WTC11 (cell line): Measurements from ENCODE around the gene RPTOR. TPM values are rescaled to one million over a fixed set of nuclear protein-coding genes. Genes with fewer than 3 reads are reported as not detected.
"Not testable (repeated sequence)": the region's sequence is repeated elsewhere in the genome, so short reads cannot be mapped to it uniquely, and the experiment has no call there.

ENCODE experiments used
- ATAC-seq: fragments of 200-7000 bp; cut with Tn5 transposase; 2 replicates; pipeline ENCODE4 v1.10.0; 2021; ENCODE audit warnings: mild to moderate bottlenecking, moderate library complexity
- CTCF ChIA-PET: fragments of 300-600 bp; sonication (Branson Sonifier 250); formaldehyde crosslinking; loops from one replicate; lab custom pipeline; 2021; ENCODE audit warnings: antibody characterized with exemption; lab: Charles Lee
- POLR2A ChIA-PET: fragments of 350-600 bp; sonication (Branson Sonifier 250); formaldehyde crosslinking; loops from one replicate; lab custom pipeline; 2021; ENCODE audit warnings: antibody characterized with exemption; lab: Charles Lee
- DNase-seq: peaks from one replicate; pipeline ENCODE4 v3.0.0; 2021; ENCODE audit warnings: low spot score
- H3K27ac Mint-ChIP-seq: 2 replicates; pipeline ENCODE4 v1.8.0; 2021; ENCODE audit warnings: mixed read lengths
- H3K27me3 Mint-ChIP-seq: 2 replicates; pipeline ENCODE4 v1.8.0; 2021; ENCODE audit warnings: low read depth, mild to moderate bottlenecking, moderate library complexity, mixed read lengths
- H3K36me3 Mint-ChIP-seq: 2 replicates; pipeline ENCODE4 v1.8.0; 2021; ENCODE audit warnings: mixed read lengths
- H3K4me1 Mint-ChIP-seq: 2 replicates; pipeline ENCODE4 v1.8.0; 2022; ENCODE audit warnings: mixed read lengths
- H3K4me3 Mint-ChIP-seq: 2 replicates; pipeline ENCODE4 v1.8.0; 2021; ENCODE audit warnings: mild to moderate bottlenecking, moderate library complexity, mixed read lengths
- H3K9me3 Mint-ChIP-seq: 2 replicates; pipeline ENCODE4 v1.8.0; 2021; ENCODE audit warnings: mixed read lengths
- FOXP1 ChIP-seq: sonication (generic); formaldehyde crosslinking; IDR thresholded peaks from 2 replicates; pipeline ENCODE4 v1.8.0; 2022; ENCODE audit warnings: missing genetic modification reagents, mild to moderate bottlenecking, moderate library complexity, borderline replicate concordance
- JUN ChIP-seq: sonication (generic); formaldehyde crosslinking; IDR thresholded peaks from 2 replicates; pipeline ENCODE4 v1.8.0; 2023; ENCODE audit warnings: mild to moderate bottlenecking, missing genetic modification reagents
- NFATC4 ChIP-seq: fragments of 250-450 bp; sonication (Bioruptor Pico); IDR thresholded peaks from 2 replicates; pipeline ENCODE4 v1.9.0; 2021; ENCODE audit warnings: mild to moderate bottlenecking
- NR2C2 ChIP-seq: sonication (generic); formaldehyde crosslinking; IDR thresholded peaks from 2 replicates; pipeline ENCODE4 v1.8.0; 2022; ENCODE audit warnings: mild to moderate bottlenecking, missing genetic modification reagents
- SMAD4 ChIP-seq: sonication (generic); formaldehyde crosslinking; IDR thresholded peaks from 2 replicates; pipeline ENCODE4 v1.8.0; 2022; ENCODE audit warnings: mild to moderate bottlenecking, missing genetic modification reagents
- SOX15 ChIP-seq: fragments of 250-450 bp; sonication (Bioruptor Pico); IDR thresholded peaks from 2 replicates; pipeline ENCODE4 v1.9.0; 2021; ENCODE audit warnings: mild to moderate bottlenecking
- TEAD1 ChIP-seq: sonication (generic); formaldehyde crosslinking; IDR thresholded peaks from 2 replicates; pipeline ENCODE4 v1.8.0; 2022; ENCODE audit warnings: mild to moderate bottlenecking, missing genetic modification reagents
- ZNF263 ChIP-seq: sonication (generic); formaldehyde crosslinking; IDR thresholded peaks from 2 replicates; pipeline ENCODE4 v1.8.1; 2022; ENCODE audit warnings: low read depth, mild to moderate bottlenecking, moderate library complexity, missing genetic modification reagents
- ZNF423 ChIP-seq: fragments of 250-450 bp; sonication (Bioruptor Pico); IDR thresholded peaks from 2 replicates; pipeline ENCODE4 v2.1.2; 2022; ENCODE audit warnings: mild to moderate bottlenecking, moderate library complexity
- total RNA-seq: library from RNA; stranded (reverse); gene quantifications from 3 replicates; pipeline ENCODE4 v1.2.3, GENCODE V29; 2021
- TF ChIP-seq, protein P1 (sequence below): fragments of 200-600 bp; IDR thresholded peaks from 2 replicates; pipeline ENCODE4 v1.8.0; 2022; ENCODE audit warnings: antibody characterized with exemption
- TF ChIP-seq, protein P2 (sequence below): sonication (generic); formaldehyde crosslinking; IDR thresholded peaks from 2 replicates; pipeline ENCODE4 v1.8.1; 2023; ENCODE audit warnings: mild to moderate bottlenecking, missing genetic modification reagents, borderline replicate concordance
- TF ChIP-seq, protein P3 (sequence below): sonication (generic); formaldehyde crosslinking; IDR thresholded peaks from 2 replicates; pipeline ENCODE4 v1.8.1; 2022; ENCODE audit warnings: low read depth, missing genetic modification reagents, borderline replicate concordance
- TF ChIP-seq, protein P4 (sequence below): sonication (generic); formaldehyde crosslinking; IDR thresholded peaks from 2 replicates; pipeline ENCODE4 v1.8.0; 2022; ENCODE audit warnings: missing genetic modification reagents
- TF ChIP-seq, protein P5 (sequence below): fragments of 250-450 bp; sonication (Bioruptor Pico); IDR thresholded peaks from 2 replicates; pipeline ENCODE4 v1.9.0; 2021; ENCODE audit warnings: mild to moderate bottlenecking
- TF ChIP-seq, protein P6 (sequence below): sonication (generic); formaldehyde crosslinking; IDR thresholded peaks from 2 replicates; pipeline ENCODE4 v1.8.1; 2022; ENCODE audit warnings: mild to moderate bottlenecking, missing genetic modification reagents, moderate library complexity, borderline replicate concordance
- TF ChIP-seq, protein P7 (sequence below): sonication (generic); formaldehyde crosslinking; IDR thresholded peaks from 2 replicates; pipeline ENCODE4 v1.8.1; 2023; ENCODE audit warnings: mild to moderate bottlenecking, missing genetic modification reagents, moderate library complexity

Gene RPTOR
- total RNA-seq, 1 experiment from 2014 or later, result 41.0 TPM

DNA sequence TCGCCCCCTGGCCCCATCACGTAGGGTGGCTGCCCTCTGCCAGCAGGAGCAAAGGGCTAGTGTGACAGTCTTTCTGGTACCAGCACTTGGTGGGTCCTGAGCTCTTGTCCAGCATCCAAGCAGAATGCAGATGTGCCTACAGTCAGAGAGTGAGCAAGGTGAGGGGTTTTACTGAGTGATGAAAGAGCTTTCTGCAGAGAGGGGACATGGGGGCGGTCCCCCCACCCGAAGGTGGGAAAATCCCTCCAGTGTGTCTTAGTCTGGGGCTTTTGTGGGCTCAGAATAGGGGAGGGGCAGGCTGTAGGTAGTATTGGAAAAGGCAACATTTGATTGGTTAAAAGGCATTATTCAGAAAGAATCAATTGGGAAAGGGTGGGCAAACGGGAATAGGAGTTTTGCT is 152.3 kb downstream of the RPTOR start (continued):
- TF ChIP-seq, protein P1, sequence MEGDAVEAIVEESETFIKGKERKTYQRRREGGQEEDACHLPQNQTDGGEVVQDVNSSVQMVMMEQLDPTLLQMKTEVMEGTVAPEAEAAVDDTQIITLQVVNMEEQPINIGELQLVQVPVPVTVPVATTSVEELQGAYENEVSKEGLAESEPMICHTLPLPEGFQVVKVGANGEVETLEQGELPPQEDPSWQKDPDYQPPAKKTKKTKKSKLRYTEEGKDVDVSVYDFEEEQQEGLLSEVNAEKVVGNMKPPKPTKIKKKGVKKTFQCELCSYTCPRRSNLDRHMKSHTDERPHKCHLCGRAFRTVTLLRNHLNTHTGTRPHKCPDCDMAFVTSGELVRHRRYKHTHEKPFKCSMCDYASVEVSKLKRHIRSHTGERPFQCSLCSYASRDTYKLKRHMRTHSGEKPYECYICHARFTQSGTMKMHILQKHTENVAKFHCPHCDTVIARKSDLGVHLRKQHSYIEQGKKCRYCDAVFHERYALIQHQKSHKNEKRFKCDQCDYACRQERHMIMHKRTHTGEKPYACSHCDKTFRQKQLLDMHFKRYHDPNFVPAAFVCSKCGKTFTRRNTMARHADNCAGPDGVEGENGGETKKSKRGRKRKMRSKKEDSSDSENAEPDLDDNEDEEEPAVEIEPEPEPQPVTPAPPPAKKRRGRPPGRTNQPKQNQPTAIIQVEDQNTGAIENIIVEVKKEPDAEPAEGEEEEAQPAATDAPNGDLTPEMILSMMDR, result no peak
- TF ChIP-seq FOXP1, result no peak
- TF ChIP-seq SOX15, result no peak
- TF ChIP-seq NR2C2 (CRISPR knock-in tag), result no peak
- TF ChIP-seq JUN (CRISPR knock-in tag), result no peak
- TF ChIP-seq, protein P2, sequence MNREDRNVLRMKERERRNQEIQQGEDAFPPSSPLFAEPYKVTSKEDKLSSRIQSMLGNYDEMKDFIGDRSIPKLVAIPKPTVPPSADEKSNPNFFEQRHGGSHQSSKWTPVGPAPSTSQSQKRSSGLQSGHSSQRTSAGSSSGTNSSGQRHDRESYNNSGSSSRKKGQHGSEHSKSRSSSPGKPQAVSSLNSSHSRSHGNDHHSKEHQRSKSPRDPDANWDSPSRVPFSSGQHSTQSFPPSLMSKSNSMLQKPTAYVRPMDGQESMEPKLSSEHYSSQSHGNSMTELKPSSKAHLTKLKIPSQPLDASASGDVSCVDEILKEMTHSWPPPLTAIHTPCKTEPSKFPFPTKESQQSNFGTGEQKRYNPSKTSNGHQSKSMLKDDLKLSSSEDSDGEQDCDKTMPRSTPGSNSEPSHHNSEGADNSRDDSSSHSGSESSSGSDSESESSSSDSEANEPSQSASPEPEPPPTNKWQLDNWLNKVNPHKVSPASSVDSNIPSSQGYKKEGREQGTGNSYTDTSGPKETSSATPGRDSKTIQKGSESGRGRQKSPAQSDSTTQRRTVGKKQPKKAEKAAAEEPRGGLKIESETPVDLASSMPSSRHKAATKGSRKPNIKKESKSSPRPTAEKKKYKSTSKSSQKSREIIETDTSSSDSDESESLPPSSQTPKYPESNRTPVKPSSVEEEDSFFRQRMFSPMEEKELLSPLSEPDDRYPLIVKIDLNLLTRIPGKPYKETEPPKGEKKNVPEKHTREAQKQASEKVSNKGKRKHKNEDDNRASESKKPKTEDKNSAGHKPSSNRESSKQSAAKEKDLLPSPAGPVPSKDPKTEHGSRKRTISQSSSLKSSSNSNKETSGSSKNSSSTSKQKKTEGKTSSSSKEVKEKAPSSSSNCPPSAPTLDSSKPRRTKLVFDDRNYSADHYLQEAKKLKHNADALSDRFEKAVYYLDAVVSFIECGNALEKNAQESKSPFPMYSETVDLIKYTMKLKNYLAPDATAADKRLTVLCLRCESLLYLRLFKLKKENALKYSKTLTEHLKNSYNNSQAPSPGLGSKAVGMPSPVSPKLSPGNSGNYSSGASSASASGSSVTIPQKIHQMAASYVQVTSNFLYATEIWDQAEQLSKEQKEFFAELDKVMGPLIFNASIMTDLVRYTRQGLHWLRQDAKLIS (CRISPR knock-in tag), result no peak
- TF ChIP-seq, protein P3, sequence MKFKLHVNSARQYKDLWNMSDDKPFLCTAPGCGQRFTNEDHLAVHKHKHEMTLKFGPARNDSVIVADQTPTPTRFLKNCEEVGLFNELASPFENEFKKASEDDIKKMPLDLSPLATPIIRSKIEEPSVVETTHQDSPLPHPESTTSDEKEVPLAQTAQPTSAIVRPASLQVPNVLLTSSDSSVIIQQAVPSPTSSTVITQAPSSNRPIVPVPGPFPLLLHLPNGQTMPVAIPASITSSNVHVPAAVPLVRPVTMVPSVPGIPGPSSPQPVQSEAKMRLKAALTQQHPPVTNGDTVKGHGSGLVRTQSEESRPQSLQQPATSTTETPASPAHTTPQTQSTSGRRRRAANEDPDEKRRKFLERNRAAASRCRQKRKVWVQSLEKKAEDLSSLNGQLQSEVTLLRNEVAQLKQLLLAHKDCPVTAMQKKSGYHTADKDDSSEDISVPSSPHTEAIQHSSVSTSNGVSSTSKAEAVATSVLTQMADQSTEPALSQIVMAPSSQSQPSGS (CRISPR knock-in tag), result no peak
- TF ChIP-seq ZNF263 (CRISPR knock-in tag), result no peak

DNA sequence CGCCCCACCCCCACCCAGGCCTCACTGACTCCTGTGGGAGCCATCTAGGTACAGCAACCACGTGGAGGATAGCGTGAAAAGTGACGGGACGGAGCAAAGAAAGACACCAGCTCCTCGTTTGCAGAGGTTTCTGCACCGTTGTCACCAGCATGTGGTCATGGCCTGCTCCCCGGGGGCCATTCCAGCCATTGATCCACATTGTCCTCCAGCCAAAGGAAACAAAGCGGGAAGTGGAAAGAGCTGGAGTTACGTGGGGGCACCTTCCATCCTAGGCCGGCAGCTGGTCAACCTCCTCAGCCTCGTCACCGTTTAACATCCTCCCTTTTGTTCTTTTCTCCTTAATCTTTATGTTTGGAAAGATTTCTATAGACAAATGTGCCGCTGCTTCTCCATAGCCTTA is 153.7 kb downstream of the RPTOR start:
- no peak overlapping the region for H3K27ac Mint-ChIP-seq
- POLR2A ChIA-PET, result no interaction called here

DNA sequence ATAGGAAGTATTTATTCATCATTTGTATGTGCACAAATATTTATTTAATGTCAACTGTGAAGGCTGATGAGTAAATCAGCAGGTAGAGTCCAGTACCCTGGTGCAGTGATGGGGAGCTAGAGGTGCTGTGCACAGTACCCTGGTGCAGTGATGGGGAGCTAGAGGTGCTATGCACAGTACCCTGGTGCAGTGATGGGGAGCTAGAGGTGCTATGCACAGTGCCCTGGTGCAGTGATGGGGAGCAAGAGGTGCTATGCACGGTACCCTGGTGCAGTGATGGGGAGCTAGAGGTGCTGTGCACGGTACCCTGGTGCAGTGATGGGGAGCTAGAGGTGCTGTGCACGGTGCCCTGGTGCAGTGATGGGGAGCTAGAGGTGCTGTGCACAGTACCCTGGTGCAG is 154.6 kb downstream of the RPTOR start:
- ATAC-seq, H3K27ac Mint-ChIP-seq, CTCF ChIA-PET, H3K4me3 Mint-ChIP-seq, H3K27me3 Mint-ChIP-seq, DNase-seq, POLR2A ChIA-PET: not testable (repeated sequence)
- peaks cover 13% of the 10 kb centered on the region for H3K36me3 Mint-ChIP-seq
- H3K9me3 Mint-ChIP-seq, result peaks cover 17% of the 10 kb centered on the region
- peaks cover 67% of the 10 kb centered on the region for H3K4me1 Mint-ChIP-seq

More for the DNA sequence above, 153.7 kb downstream of the RPTOR start:
- H3K9me3 Mint-ChIP-seq, result peaks cover 17% of the 10 kb centered on the region
- TF ChIP-seq NFATC4 (CRISPR knock-in tag) (no peak), ZNF423 (CRISPR knock-in tag) (peak; percentile 75)
- TF ChIP-seq, all 79 proteins: peak for 1
- H3K27me3 Mint-ChIP-seq, result no peaks in the 10 kb centered on the region
- ATAC-seq (no peak; the same call in 1 of the 2 replicates), DNase-seq (no peak)
- peaks cover 13% of the 10 kb centered on the region for H3K36me3 Mint-ChIP-seq
- CTCF ChIA-PET, result interaction anchor here (0.6 to 1.0 kb wide), 2 partner anchors 201 to 945 kb away, joined by 3 to 4 read pairs; no protein-coding TSS in a partner anchor
- no peak overlapping the region for H3K4me3 Mint-ChIP-seq
- peaks cover 69% of the 10 kb centered on the region for H3K4me1 Mint-ChIP-seq

DNA sequence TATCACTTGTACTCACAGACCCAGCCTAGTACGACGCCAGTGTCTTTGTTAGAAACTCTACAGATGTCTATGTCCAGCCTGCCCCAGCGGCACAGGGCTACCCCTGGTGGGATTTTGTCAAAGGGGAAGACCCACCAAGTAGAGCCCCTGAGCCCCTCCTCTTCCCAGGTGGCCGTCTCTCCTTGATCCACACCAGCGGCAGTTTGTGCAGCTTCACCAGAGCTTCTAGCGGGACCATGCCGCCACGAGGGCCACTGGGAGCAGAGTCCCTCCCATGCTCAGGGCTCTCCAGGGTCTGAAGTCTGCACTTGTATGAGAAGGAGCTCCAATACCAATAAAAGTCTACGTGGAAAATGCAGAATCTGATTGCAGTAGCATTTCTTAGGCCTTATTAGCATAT is 157.1 kb downstream of the RPTOR start:
- Mint-ChIP-seq H3K9me3 (peaks cover 17% of the 10 kb centered on the region), H3K4me1 (peaks cover 59% of the 10 kb centered on the region), H3K4me3 (no peak overlapping the region), H3K27ac (no peak overlapping the region), H3K36me3 (peaks cover 13% of the 10 kb centered on the region), H3K27me3 (no peaks in the 10 kb centered on the region)
- no peak for DNase-seq
- ChIA-PET POLR2A (no interaction called here), CTCF (no interaction called here)
- no peak for ATAC-seq
- no peak for TF ChIP-seq TEAD1 (CRISPR knock-in tag)
- TF ChIP-seq, protein P4, sequence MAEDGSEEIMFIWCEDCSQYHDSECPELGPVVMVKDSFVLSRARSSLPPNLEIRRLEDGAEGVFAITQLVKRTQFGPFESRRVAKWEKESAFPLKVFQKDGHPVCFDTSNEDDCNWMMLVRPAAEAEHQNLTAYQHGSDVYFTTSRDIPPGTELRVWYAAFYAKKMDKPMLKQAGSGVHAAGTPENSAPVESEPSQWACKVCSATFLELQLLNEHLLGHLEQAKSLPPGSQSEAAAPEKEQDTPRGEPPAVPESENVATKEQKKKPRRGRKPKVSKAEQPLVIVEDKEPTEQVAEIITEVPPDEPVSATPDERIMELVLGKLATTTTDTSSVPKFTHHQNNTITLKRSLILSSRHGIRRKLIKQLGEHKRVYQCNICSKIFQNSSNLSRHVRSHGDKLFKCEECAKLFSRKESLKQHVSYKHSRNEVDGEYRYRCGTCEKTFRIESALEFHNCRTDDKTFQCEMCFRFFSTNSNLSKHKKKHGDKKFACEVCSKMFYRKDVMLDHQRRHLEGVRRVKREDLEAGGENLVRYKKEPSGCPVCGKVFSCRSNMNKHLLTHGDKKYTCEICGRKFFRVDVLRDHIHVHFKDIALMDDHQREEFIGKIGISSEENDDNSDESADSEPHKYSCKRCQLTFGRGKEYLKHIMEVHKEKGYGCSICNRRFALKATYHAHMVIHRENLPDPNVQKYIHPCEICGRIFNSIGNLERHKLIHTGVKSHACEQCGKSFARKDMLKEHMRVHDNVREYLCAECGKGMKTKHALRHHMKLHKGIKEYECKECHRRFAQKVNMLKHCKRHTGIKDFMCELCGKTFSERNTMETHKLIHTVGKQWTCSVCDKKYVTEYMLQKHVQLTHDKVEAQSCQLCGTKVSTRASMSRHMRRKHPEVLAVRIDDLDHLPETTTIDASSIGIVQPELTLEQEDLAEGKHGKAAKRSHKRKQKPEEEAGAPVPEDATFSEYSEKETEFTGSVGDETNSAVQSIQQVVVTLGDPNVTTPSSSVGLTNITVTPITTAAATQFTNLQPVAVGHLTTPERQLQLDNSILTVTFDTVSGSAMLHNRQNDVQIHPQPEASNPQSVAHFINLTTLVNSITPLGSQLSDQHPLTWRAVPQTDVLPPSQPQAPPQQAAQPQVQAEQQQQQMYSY (CRISPR knock-in tag), result no peak
- TF ChIP-seq, protein P5, sequence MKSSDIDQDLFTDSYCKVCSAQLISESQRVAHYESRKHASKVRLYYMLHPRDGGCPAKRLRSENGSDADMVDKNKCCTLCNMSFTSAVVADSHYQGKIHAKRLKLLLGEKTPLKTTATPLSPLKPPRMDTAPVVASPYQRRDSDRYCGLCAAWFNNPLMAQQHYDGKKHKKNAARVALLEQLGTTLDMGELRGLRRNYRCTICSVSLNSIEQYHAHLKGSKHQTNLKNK (CRISPR knock-in tag), result no peak
- TF ChIP-seq, protein P6, sequence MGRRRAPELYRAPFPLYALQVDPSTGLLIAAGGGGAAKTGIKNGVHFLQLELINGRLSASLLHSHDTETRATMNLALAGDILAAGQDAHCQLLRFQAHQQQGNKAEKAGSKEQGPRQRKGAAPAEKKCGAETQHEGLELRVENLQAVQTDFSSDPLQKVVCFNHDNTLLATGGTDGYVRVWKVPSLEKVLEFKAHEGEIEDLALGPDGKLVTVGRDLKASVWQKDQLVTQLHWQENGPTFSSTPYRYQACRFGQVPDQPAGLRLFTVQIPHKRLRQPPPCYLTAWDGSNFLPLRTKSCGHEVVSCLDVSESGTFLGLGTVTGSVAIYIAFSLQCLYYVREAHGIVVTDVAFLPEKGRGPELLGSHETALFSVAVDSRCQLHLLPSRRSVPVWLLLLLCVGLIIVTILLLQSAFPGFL, result no peak
- TF ChIP-seq, protein P7, sequence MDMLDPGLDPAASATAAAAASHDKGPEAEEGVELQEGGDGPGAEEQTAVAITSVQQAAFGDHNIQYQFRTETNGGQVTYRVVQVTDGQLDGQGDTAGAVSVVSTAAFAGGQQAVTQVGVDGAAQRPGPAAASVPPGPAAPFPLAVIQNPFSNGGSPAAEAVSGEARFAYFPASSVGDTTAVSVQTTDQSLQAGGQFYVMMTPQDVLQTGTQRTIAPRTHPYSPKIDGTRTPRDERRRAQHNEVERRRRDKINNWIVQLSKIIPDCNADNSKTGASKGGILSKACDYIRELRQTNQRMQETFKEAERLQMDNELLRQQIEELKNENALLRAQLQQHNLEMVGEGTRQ (CRISPR knock-in tag), result no peak
- TF ChIP-seq SMAD4 (CRISPR knock-in tag), result no peak
